SK-N-SH treated with all-trans-retinoic acid at 6 μM for 48 hours (cell line): ENCODE data around the gene INMT.

Source experiments
- ARNTL ChIP-seq: fragments of 450-650 bp; formaldehyde crosslinking; IDR thresholded peaks from 2 replicates; pipeline ENCODE4 v1.5.0; 2020; ENCODE audit warnings: low read depth, mild to moderate bottlenecking, moderate library complexity, borderline replicate concordance
- ISL1 ChIP-seq: fragments of 250-450 bp; sonication (Bioruptor Pico); IDR thresholded peaks from 2 replicates; pipeline ENCODE4 v2.1.2; 2022; ENCODE audit warnings: mild to moderate bottlenecking, moderate library complexity
- RARB ChIP-seq: fragments of 250-450 bp; sonication (Bioruptor Pico); IDR thresholded peaks from 2 replicates; pipeline ENCODE4 v1.8.0; 2021; ENCODE audit warnings: mild to moderate bottlenecking, moderate library complexity
- ZC3H10 ChIP-seq: fragments of 250-450 bp; sonication (Bioruptor Pico); IDR thresholded peaks from 2 replicates; pipeline ENCODE4 v1.5.1; 2021; ENCODE audit warnings: mild to moderate bottlenecking, moderate library complexity
- ZFP30 ChIP-seq: fragments of 450-650 bp; formaldehyde crosslinking; IDR thresholded peaks from 2 replicates; pipeline ENCODE4 v1.5.0; 2022; ENCODE audit warnings: mild to moderate bottlenecking, moderate library complexity
- ZNF565 ChIP-seq: fragments of 450-650 bp; formaldehyde crosslinking; conservative IDR thresholded peaks from 2 replicates; pipeline ENCODE4 v1.5.0; 2020; ENCODE audit warnings: low read depth, mild to moderate bottlenecking, moderate library complexity
- ZNF70 ChIP-seq: fragments of 450-650 bp; formaldehyde crosslinking; IDR thresholded peaks from 2 replicates; pipeline ENCODE4 v1.5.0; 2020; ENCODE audit warnings: mild to moderate bottlenecking, moderate library complexity
- TF ChIP-seq, protein P1 (sequence below): fragments of 250-450 bp; sonication (Bioruptor Pico); IDR thresholded peaks from 2 replicates; pipeline ENCODE4 v1.5.1; 2021; ENCODE audit warnings: mild to moderate bottlenecking, moderate library complexity
- TF ChIP-seq, protein P2 (sequence below): fragments of 250-450 bp; sonication (Bioruptor Pico); IDR thresholded peaks from 2 replicates; pipeline ENCODE4 v1.8.0; 2020; ENCODE audit warnings: mild to moderate bottlenecking, moderate library complexity, borderline replicate concordance
- TF ChIP-seq, protein P3 (sequence below): fragments of 250-450 bp; sonication (Bioruptor Pico); IDR thresholded peaks from 2 replicates; pipeline ENCODE4 v1.5.1; 2020; ENCODE audit warnings: low read depth, mild to moderate bottlenecking, moderate library complexity
- TF ChIP-seq, protein P4 (sequence below): fragments of 250-450 bp; sonication (Bioruptor Pico); IDR thresholded peaks from 2 replicates; pipeline ENCODE4 v1.8.0; 2021; ENCODE audit warnings: low read depth, mild to moderate bottlenecking, moderate library complexity, borderline replicate concordance

- TF ChIP-seq ARNTL (CRISPR knock-in tag): no peak
- TF ChIP-seq, protein P1, sequence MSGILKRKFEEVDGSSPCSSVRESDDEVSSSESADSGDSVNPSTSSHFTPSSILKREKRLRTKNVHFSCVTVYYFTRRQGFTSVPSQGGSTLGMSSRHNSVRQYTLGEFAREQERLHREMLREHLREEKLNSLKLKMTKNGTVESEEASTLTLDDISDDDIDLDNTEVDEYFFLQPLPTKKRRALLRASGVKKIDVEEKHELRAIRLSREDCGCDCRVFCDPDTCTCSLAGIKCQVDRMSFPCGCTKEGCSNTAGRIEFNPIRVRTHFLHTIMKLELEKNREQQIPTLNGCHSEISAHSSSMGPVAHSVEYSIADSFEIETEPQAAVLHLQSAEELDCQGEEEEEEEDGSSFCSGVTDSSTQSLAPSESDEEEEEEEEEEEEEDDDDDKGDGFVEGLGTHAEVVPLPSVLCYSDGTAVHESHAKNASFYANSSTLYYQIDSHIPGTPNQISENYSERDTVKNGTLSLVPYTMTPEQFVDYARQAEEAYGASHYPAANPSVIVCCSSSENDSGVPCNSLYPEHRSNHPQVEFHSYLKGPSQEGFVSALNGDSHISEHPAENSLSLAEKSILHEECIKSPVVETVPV (CRISPR knock-in tag): no peak
- TF ChIP-seq, protein P2, sequence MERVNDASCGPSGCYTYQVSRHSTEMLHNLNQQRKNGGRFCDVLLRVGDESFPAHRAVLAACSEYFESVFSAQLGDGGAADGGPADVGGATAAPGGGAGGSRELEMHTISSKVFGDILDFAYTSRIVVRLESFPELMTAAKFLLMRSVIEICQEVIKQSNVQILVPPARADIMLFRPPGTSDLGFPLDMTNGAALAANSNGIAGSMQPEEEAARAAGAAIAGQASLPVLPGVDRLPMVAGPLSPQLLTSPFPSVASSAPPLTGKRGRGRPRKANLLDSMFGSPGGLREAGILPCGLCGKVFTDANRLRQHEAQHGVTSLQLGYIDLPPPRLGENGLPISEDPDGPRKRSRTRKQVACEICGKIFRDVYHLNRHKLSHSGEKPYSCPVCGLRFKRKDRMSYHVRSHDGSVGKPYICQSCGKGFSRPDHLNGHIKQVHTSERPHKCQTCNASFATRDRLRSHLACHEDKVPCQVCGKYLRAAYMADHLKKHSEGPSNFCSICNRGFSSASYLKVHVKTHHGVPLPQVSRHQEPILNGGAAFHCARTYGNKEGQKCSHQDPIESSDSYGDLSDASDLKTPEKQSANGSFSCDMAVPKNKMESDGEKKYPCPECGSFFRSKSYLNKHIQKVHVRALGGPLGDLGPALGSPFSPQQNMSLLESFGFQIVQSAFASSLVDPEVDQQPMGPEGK: no peak
- TF ChIP-seq ZNF565 (CRISPR knock-in tag): no peak
- no peak for TF ChIP-seq ZFP30 (CRISPR knock-in tag)
- TF ChIP-seq ISL1 (CRISPR knock-in tag): no peak
- no peak for TF ChIP-seq RARB (CRISPR knock-in tag)
- TF ChIP-seq, protein P3, sequence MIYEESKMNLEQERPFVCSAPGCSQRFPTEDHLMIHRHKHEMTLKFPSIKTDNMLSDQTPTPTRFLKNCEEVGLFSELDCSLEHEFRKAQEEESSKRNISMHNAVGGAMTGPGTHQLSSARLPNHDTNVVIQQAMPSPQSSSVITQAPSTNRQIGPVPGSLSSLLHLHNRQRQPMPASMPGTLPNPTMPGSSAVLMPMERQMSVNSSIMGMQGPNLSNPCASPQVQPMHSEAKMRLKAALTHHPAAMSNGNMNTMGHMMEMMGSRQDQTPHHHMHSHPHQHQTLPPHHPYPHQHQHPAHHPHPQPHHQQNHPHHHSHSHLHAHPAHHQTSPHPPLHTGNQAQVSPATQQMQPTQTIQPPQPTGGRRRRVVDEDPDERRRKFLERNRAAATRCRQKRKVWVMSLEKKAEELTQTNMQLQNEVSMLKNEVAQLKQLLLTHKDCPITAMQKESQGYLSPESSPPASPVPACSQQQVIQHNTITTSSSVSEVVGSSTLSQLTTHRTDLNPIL (CRISPR knock-in tag): no peak
- no peak for TF ChIP-seq ZNF70 (CRISPR knock-in tag)
- TF ChIP-seq, protein P4, sequence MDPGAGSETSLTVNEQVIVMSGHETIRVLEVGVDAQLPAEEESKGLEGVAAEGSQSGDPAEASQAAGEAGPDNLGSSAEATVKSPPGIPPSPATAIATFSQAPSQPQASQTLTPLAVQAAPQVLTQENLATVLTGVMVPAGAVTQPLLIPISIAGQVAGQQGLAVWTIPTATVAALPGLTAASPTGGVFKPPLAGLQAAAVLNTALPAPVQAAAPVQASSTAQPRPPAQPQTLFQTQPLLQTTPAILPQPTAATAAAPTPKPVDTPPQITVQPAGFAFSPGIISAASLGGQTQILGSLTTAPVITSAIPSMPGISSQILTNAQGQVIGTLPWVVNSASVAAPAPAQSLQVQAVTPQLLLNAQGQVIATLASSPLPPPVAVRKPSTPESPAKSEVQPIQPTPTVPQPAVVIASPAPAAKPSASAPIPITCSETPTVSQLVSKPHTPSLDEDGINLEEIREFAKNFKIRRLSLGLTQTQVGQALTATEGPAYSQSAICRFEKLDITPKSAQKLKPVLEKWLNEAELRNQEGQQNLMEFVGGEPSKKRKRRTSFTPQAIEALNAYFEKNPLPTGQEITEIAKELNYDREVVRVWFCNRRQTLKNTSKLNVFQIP (CRISPR knock-in tag): no peak
- TF ChIP-seq ZC3H10: no peak
Observed at GRCh38 chr7:30761214-30762156, 9.6 kb downstream of the INMT start.
